ENCODE results near the gene SORCS2. TPM values are rescaled to one million over a fixed set of nuclear protein-coding genes. Genes with fewer than 3 reads are reported as not detected.

The SORCS2 gene
- total RNA-seq, 4 donors from 2014 or later: 0.48 to 1.8 (median 0.68) TPM; not detected in 1

GRCh38 chr4:7470522-7471128 lies 278.3 kb downstream of the SORCS2 start:
- WGBS, 2 donors (ENCODE audit: low coverage in 1 of 2): 60 to 86% methylated on average over 3 to 8 of the region's 8 CpGs
- in situ Hi-C loops (cut with MboI; ENCODE audit: low pct_ligation_motif_present in 1 of 4, low pct_unique_long_range_greater_than_20kb in 1 of 4, low sequenced_read_pairs in 3 of 4): no loop called here
- Histone ChIP-seq H3K36me3 (no peaks in the 10 kb centered on the region), H3K4me3 (no peak overlapping the region), H3K9me3 (peaks cover 0 to under 1% of the 10 kb centered on the region in 2 donors), H3K27me3 (no peaks in the 10 kb centered on the region), H3K27ac (no peak overlapping the region), H3K4me1 (no peaks in the 10 kb centered on the region)
- DNase-seq: no peak
- TF ChIP-seq POLR2A (IDR thresholded peaks at IDR 0.05) (no peak), POLR2AphosphoS5 (IDR thresholded peaks at IDR 0.05) (no peak), EP300 (IDR thresholded peaks at IDR 0.05; ENCODE audit: low read depth) (no peak), CTCF (IDR thresholded peaks at IDR 0.05) (no peak)
- intact Hi-C loops (cut with DNase I; ENCODE audit: low total_unique reads): no loop called here

- in situ Hi-C loops (cut with MboI; ENCODE audit: low pct_ligation_motif_present in 1 of 4, low pct_unique_long_range_greater_than_20kb in 1 of 4, low sequenced_read_pairs in 3 of 4): no loop called here
- Histone ChIP-seq H3K4me1 (no peaks in the 10 kb centered on the region), H3K4me3 (no peak overlapping the region), H3K9me3 (no peaks in the 10 kb centered on the region), H3K27me3 (no peaks in the 10 kb centered on the region), H3K36me3 (no peaks in the 10 kb centered on the region), H3K27ac (no peak overlapping the region)
- 47 to 58% methylated on average over 2 to 17 of the region's 19 CpGs for WGBS, 2 donors (ENCODE audit: low coverage in 1 of 2)
- no peak for DNase-seq
- intact Hi-C loops (cut with DNase I; ENCODE audit: low total_unique reads): no loop called here
- TF ChIP-seq POLR2AphosphoS5 (IDR thresholded peaks at IDR 0.05) (no peak), POLR2A (IDR thresholded peaks at IDR 0.05) (no peak), CTCF (IDR thresholded peaks at IDR 0.05) (no peak), EP300 (IDR thresholded peaks at IDR 0.05; ENCODE audit: low read depth) (no peak)
Measured at GRCh38 chr4:7472442-7473013, 280.2 kb downstream of the SORCS2 start.

- Histone ChIP-seq H3K27ac (no peak overlapping the region), H3K9me3 (no peaks in the 10 kb centered on the region), H3K36me3 (no peaks in the 10 kb centered on the region), H3K4me1 (no peaks in the 10 kb centered on the region), H3K4me3 (no peak overlapping the region), H3K27me3 (no peaks in the 10 kb centered on the region)
- in situ Hi-C loops (cut with MboI; ENCODE audit: low pct_ligation_motif_present in 1 of 4, low pct_unique_long_range_greater_than_20kb in 1 of 4, low sequenced_read_pairs in 3 of 4): no loop called here
- intact Hi-C loops (cut with DNase I; ENCODE audit: low total_unique reads): no loop called here
- no peak for DNase-seq
- WGBS, 2 donors (ENCODE audit: low coverage in 1 of 2): 58 to 78% methylated on average over 6 to 10 of the region's 10 CpGs
- TF ChIP-seq EP300 (IDR thresholded peaks at IDR 0.05; ENCODE audit: low read depth) (no peak), POLR2A (IDR thresholded peaks at IDR 0.05) (no peak), POLR2AphosphoS5 (IDR thresholded peaks at IDR 0.05) (no peak)
Measured at GRCh38 chr4:7473081-7473480, 280.7 kb downstream of the SORCS2 start.

GRCh38 chr4:7474320-7474719 lies 282.0 kb downstream of the SORCS2 start:
- H3K27me3 ChIP-seq: no peaks in the 10 kb centered on the region
- in situ Hi-C loops (cut with MboI; ENCODE audit: low pct_ligation_motif_present in 1 of 4, low pct_unique_long_range_greater_than_20kb in 1 of 4, low sequenced_read_pairs in 3 of 4) (no loop called here), intact Hi-C loops (cut with DNase I; ENCODE audit: low total_unique reads) (no loop called here)
- TF ChIP-seq EP300 (IDR thresholded peaks at IDR 0.05; ENCODE audit: low read depth): no peak
- no peak for TF ChIP-seq POLR2AphosphoS5 (IDR thresholded peaks at IDR 0.05)
- TF ChIP-seq POLR2A (IDR thresholded peaks at IDR 0.05): no peak
- no peak for TF ChIP-seq CTCF (IDR thresholded peaks at IDR 0.05)
- no peaks in the 10 kb centered on the region for H3K36me3 ChIP-seq
- DNase-seq: no peak
- H3K9me3 ChIP-seq: no peaks in the 10 kb centered on the region
- whole genome bisulfite sequencing, 2 donors (ENCODE audit: low coverage in 1 of 2): 65% methylated on average over 7 of the region's 7 CpGs; no CpG with 5 or more reads in 1 of the 2 donors
- H3K4me1 ChIP-seq: no peaks in the 10 kb centered on the region
- H3K27ac ChIP-seq: no peak overlapping the region
- no peak overlapping the region for H3K4me3 ChIP-seq
